HepG2 (cell line): ENCODE measurements around the gene POLR3K. TPM values are rescaled to one million over a fixed set of nuclear protein-coding genes. Genes with fewer than 3 reads are reported as not detected.

Experiments
- CEBPB ChIP-seq: IDR thresholded peaks from 2 replicates; pipeline ENCODE4 v1.6.1; 2011; ENCODE audit warnings: low read depth, low read length, improper control_type of control experiment, borderline replicate concordance
- GATAD2A ChIP-seq: IDR thresholded peaks from 2 replicates; pipeline ENCODE4 v1.6.1; 2016
- NFYB ChIP-seq: sonication (generic); formaldehyde crosslinking; IDR thresholded peaks from 2 replicates; pipeline ENCODE4 v1.4.0; 2020; ENCODE audit warnings: missing genetic modification reagents
- SMAD3 ChIP-seq: sonication (generic); formaldehyde crosslinking; IDR thresholded peaks from 2 replicates; pipeline ENCODE4 v1.4.0; 2020; ENCODE audit warnings: missing genetic modification reagents
- SMARCC2 ChIP-seq: fragments of 450-650 bp; IDR thresholded peaks from 2 replicates; pipeline ENCODE4 v1.6.1; 2017; ENCODE audit warnings: antibody characterized with exemption, mild to moderate bottlenecking
- SOX5 ChIP-seq: IDR thresholded peaks from 2 replicates; pipeline ENCODE4 v1.6.1; 2016; ENCODE audit warnings: borderline replicate concordance
- ZNF17 ChIP-seq: sonication (generic); formaldehyde crosslinking; IDR thresholded peaks from 2 replicates; pipeline ENCODE4 v1.5.0; 2020; ENCODE audit warnings: mild to moderate bottlenecking, missing genetic modification reagents
- ZNF780A ChIP-seq: sonication (generic); formaldehyde crosslinking; IDR thresholded peaks from 2 replicates; pipeline ENCODE4 v1.8.0; 2022; ENCODE audit warnings: mild to moderate bottlenecking, missing genetic modification reagents, moderate library complexity
- ZNF782 ChIP-seq: sonication (generic); formaldehyde crosslinking; IDR thresholded peaks from 2 replicates; pipeline ENCODE4 v1.4.0; 2020; ENCODE audit warnings: missing genetic modification reagents, mild to moderate bottlenecking, borderline replicate concordance
- polyA plus RNA-seq, 8 experiments: library from polyadenylated mRNA; depleted of rRNA in 3 of 8; stranded (reverse) in 7 of 8; unstranded in 1 of 8; fragments of >200 nt; fragmentation: Illumina TruSeq in 4 of 8; extraction: Trizol in 4 of 8; gene quantifications; 2 replicates each; pipeline versions ENCODE4 v1.2.1 to v1.2.3, GENCODE V29; 2011 to 2016; ENCODE audit warnings: low read depth in 4 of 8, missing spikeins in 1 of 8, mixed read lengths in 1 of 8; ENCODE audit not compliant: insufficient read depth in 1 of 8
- total RNA-seq, 5 experiments: library from RNA; depleted of rRNA; stranded (reverse); fragments of >200 nt; fragmentation: Illumina TruSeq; extraction: Trizol; gene quantifications; 2 replicates each; pipeline ENCODE4 v1.2.3, GENCODE V29; 2016; ENCODE audit warnings: low read depth in 1 of 5
- TF ChIP-seq, protein P1 (sequence below): sonication (generic); formaldehyde crosslinking; IDR thresholded peaks from 2 replicates; pipeline ENCODE4 v1.4.0; 2020; ENCODE audit warnings: missing genetic modification reagents, borderline replicate concordance
- TF ChIP-seq, protein P2 (sequence below): sonication (generic); formaldehyde crosslinking; IDR thresholded peaks from 2 replicates; pipeline ENCODE4 v1.4.0; 2020; ENCODE audit warnings: missing genetic modification reagents, mild to moderate bottlenecking, borderline replicate concordance
- TF ChIP-seq, protein P3 (sequence below): sonication (generic); formaldehyde crosslinking; IDR thresholded peaks from 2 replicates; pipeline ENCODE4 v1.5.1; 2020; ENCODE audit warnings: missing genetic modification reagents, mild to moderate bottlenecking, borderline replicate concordance
- TF ChIP-seq, protein P4 (sequence below): sonication (generic); formaldehyde crosslinking; IDR thresholded peaks from 2 replicates; pipeline ENCODE4 v1.5.0; 2020; ENCODE audit warnings: mild to moderate bottlenecking, missing genetic modification reagents, borderline replicate concordance

The POLR3K gene
- total and polyA plus RNA-seq, 2 of the 13 experiments (the other 11 are each of a cell fraction or from before 2014, with no cell fraction given), result 14.8 to 18.8 TPM

DNA sequence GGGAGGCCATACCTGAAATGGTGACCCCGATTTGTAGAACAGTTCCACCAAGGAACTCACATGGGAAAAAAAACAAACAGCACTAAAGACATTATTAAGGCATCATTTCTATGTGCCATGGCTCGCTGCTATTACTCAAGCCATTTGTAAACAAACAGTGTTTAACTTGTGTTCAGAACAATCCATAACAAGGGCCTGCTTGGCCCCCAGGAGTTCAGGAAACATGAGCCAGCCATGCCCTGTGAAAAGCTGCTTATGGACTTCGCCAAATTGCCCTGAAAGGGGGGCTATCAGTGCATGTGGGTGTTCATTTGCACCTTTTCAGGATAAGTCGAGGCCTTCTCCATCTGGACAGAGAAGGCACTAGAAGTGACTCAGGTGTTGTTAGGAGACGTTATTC, 8.0 kb downstream of the POLR3K start (continued):
- TF ChIP-seq, protein P1, sequence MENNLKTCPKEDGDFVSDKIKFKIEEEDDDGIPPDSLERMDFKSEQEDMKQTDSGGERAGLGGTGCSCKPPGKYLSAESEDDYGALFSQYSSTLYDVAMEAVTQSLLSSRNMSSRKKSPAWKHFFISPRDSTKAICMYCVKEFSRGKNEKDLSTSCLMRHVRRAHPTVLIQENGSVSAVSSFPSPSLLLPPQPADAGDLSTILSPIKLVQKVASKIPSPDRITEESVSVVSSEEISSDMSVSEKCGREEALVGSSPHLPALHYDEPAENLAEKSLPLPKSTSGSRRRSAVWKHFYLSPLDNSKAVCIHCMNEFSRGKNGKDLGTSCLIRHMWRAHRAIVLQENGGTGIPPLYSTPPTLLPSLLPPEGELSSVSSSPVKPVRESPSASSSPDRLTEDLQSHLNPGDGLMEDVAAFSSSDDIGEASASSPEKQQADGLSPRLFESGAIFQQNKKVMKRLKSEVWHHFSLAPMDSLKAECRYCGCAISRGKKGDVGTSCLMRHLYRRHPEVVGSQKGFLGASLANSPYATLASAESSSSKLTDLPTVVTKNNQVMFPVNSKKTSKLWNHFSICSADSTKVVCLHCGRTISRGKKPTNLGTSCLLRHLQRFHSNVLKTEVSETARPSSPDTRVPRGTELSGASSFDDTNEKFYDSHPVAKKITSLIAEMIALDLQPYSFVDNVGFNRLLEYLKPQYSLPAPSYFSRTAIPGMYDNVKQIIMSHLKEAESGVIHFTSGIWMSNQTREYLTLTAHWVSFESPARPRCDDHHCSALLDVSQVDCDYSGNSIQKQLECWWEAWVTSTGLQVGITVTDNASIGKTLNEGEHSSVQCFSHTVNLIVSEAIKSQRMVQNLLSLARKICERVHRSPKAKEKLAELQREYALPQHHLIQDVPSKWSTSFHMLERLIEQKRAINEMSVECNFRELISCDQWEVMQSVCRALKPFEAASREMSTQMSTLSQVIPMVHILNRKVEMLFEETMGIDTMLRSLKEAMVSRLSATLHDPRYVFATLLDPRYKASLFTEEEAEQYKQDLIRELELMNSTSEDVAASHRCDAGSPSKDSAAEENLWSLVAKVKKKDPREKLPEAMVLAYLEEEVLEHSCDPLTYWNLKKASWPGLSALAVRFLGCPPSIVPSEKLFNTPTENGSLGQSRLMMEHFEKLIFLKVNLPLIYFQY, result 0 out of 2 replicates have a peak, but pooled peaks have one; percentile 28
- TF ChIP-seq SOX5 (peak; percentile 89), SMAD3 (CRISPR knock-in tag) (no peak), NFYB (CRISPR knock-in tag) (no peak), ZNF17 (no peak), ZNF780A (CRISPR knock-in tag) (no peak), ZNF782 (CRISPR knock-in tag) (no peak), CEBPB (peak; percentile 43; the same call in 1 of the 2 replicates), SMARCC2 (no peak), GATAD2A (CRISPR knock-in tag) (peak; percentile 85)
- TF ChIP-seq, protein P2, sequence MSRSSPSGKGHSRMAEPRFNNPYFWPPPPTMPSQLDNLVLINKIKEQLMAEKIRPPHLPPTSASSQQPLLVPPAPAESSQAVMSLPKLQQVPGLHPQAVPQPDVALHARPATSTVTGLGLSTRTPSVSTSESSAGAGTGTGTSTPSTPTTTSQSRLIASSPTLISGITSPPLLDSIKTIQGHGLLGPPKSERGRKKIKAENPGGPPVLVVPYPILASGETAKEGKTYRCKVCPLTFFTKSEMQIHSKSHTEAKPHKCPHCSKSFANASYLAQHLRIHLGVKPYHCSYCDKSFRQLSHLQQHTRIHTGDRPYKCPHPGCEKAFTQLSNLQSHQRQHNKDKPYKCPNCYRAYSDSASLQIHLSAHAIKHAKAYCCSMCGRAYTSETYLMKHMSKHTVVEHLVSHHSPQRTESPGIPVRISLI (CRISPR knock-in tag), result peak; percentile 33; the same call in 1 of the 2 replicates
- TF ChIP-seq, protein P3, sequence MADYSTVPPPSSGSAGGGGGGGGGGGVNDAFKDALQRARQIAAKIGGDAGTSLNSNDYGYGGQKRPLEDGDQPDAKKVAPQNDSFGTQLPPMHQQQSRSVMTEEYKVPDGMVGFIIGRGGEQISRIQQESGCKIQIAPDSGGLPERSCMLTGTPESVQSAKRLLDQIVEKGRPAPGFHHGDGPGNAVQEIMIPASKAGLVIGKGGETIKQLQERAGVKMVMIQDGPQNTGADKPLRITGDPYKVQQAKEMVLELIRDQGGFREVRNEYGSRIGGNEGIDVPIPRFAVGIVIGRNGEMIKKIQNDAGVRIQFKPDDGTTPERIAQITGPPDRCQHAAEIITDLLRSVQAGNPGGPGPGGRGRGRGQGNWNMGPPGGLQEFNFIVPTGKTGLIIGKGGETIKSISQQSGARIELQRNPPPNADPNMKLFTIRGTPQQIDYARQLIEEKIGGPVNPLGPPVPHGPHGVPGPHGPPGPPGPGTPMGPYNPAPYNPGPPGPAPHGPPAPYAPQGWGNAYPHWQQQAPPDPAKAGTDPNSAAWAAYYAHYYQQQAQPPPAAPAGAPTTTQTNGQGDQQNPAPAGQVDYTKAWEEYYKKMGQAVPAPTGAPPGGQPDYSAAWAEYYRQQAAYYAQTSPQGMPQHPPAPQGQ (CRISPR knock-in tag), result no peak
- TF ChIP-seq, protein P4, sequence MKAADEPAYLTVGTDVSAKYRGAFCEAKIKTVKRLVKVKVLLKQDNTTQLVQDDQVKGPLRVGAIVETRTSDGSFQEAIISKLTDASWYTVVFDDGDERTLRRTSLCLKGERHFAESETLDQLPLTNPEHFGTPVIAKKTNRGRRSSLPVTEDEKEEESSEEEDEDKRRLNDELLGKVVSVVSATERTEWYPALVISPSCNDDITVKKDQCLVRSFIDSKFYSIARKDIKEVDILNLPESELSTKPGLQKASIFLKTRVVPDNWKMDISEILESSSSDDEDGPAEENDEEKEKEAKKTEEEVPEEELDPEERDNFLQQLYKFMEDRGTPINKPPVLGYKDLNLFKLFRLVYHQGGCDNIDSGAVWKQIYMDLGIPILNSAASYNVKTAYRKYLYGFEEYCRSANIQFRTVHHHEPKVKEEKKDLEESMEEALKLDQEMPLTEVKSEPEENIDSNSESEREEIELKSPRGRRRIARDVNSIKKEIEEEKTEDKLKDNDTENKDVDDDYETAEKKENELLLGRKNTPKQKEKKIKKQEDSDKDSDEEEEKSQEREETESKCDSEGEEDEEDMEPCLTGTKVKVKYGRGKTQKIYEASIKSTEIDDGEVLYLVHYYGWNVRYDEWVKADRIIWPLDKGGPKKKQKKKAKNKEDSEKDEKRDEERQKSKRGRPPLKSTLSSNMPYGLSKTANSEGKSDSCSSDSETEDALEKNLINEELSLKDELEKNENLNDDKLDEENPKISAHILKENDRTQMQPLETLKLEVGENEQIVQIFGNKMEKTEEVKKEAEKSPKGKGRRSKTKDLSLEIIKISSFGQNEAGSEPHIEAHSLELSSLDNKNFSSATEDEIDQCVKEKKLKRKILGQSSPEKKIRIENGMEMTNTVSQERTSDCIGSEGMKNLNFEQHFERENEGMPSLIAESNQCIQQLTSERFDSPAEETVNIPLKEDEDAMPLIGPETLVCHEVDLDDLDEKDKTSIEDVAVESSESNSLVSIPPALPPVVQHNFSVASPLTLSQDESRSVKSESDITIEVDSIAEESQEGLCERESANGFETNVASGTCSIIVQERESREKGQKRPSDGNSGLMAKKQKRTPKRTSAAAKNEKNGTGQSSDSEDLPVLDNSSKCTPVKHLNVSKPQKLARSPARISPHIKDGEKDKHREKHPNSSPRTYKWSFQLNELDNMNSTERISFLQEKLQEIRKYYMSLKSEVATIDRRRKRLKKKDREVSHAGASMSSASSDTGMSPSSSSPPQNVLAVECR, result peak; percentile 42; the same call in 1 of the 2 replicates
